SKM-1 (cell line): ENCODE data around the gene NETO1.

ENCODE experiments used
- DNase-seq: peaks from one replicate; lab custom pipeline; 2025; ENCODE audit not compliant: unreplicated experiment; lab: John Stamatoyannopoulos, UW

NETO1 gene

DNA sequence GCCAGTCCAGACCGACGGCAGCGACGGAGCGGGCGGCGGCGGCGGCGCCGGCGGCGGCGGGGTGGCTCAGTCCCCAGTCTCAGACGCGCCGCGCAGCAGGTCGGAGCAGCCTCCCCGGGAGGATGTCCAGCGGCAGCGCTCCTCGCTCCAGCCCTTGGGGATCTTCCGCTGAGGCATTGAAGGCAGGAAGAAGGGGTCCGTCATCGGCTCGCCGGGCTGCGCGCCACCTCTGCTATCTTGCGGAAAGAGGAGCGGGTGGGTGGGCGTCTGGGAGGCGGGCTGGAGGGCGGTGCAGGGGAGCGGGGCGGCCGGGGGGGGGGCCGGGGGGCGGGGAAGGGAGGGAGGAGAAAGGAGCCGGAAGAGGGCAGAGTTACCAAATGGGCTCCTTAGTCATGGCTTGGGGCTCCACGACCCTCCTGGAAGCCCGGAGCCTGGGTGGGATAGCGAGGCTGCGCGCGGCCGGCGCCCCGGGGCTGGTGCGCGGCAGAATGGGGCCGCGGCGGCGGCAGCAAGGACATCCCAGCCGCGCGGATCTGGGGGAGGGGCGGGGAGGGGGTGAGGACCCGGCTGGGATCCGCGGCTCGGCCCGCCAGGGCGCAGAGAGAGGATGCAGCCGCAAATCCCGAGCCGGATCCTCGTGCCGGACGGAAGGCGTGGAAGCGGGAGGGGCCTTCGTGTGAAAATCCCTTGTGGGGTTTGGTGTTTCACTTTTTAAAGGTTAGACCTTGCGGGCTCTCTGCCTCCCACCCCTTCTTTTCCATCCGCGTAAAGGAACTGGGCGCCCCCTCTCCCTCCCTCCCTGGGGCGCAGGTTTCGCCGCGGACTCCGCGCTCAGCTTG lies at the start of gene NETO1:
NETO1 (minus strand) TSS at position 242 of the 839 bp plus-strand sequence. CDS start 696 bp downstream, outside the sequence.
- no peak for DNase-seq

DNA sequence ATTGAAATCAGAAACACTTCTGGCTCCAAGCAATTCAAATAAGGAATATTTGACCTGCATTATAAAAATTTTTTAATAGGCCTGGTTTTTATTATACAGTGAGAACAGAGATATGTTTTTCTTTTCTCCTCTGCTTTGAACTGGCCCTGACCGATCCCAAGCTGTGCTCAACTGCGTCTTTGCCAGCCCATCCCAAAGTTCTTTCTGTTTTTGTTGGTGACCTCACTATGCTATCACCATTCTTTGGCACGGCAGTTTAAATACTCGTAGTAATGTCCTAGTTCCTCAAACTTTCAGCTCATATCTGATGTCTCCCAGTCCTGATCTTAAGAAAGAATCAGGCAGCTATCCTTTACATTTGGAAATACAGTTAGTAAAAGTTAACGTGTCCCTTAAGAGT lies 42.3 kb upstream of the NETO1 start:
- DNase-seq: no peak

GRCh38 chr18:72908181-72908580 lies 40.4 kb upstream of the NETO1 start:
- DNase-seq: no peak

GRCh38 chr18:72903033-72903432 lies 35.2 kb upstream of the NETO1 start:
- DNase-seq: no peak

GRCh38 chr18:72899338-72899737 lies 31.6 kb upstream of the NETO1 start:
- DNase-seq: no peak

DNA sequence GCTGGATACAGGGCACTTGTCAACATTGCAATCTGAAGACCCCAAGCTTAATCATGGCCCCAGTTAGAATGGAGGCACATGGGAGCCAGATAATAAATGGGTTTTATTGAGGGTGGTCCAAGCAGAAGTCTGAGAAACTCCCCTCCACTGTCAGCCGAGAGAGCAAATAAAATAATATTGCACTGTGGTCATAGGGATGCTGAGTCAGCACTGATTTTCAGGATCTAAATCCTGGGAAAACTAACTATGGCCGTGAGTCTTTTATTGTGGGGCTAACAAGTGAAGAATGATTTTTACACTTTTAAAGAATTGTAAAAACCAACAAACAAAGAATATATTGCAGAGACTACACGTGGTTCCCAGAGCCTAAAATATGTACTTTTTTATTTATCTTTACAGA lies 31.1 kb upstream of the NETO1 start:
- no peak for DNase-seq

DNA sequence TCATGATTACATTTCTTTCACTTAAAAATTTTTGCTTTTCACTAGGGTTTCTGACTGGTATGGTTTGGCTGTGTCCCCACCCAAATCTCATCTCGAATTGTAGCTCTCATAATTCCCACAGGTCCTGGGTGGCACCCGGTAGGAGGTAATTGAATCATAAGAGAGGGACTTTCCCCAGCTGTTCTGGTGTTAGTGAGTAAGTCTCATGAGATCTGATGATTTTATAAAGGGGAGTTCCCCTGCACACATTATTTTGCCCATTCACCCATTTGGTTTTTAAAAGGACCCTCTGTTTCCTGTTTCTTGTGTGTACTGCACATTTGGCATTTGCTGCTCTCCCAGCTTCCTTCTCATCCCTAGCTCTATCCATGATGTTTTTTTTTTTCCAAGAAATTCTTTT lies 27.8 kb upstream of the NETO1 start:
- DNase-seq: no peak

GRCh38 chr18:72878561-72878960 lies 10.8 kb upstream of the NETO1 start:
- no peak for DNase-seq

- DNase-seq: no peak
Observed at GRCh38 chr18:72878143-72878542, 10.4 kb upstream of the NETO1 start.

- no peak for DNase-seq
Observed at GRCh38 chr18:72871091-72871490, 3.3 kb upstream of the NETO1 start.

DNA sequence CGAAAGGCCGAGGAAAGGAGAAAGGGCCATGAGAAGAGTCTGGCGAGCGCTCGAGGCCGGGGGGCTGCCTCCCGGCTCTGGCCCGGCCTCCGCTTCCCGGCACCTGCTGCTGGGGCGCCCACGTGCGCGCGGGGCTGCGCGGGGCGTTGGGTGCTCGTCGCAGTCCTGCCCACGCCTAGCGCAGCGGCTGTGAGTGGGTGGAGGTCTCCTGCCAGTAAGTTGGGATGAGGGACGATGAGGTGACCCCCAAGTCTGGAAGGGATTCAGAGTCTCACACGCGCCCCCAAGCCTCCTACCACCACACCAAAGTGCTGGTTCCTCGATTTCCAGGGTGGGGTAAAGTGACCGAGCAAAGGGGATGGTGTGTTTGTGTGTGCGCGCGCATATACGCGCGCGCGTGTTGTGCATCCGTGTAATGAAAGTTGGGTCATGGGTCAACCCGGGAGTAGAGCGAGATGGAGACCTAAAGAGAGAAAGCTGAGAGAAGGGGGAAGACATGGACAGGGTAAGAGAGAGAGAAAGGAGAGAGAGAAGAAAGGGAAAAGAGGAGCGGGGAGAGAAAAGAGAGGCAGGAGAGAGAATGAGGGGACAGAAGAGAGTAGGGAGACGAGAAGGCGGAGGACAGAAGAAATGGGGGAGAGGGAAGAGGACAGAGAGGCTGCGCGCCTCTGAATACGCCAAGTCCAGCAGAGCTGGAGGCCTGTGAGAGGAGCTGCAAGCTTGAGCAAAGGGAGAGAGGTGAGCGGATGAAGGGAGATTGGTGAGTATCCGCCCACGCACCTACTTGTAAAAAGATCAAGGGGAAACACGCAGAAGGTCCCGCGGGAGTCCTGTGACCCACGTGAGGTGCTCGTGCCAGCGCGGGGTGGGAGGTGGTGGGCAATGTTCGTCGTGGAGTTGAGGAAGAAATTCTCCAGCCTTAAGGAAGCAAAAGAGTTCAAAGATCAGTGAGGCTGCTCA lies 1.7 kb upstream of the NETO1 start:
- DNase-seq: no peak

- DNase-seq: no peak
Observed at GRCh38 chr18:72868585-72869225, 918 bp upstream of the NETO1 start.

DNA sequence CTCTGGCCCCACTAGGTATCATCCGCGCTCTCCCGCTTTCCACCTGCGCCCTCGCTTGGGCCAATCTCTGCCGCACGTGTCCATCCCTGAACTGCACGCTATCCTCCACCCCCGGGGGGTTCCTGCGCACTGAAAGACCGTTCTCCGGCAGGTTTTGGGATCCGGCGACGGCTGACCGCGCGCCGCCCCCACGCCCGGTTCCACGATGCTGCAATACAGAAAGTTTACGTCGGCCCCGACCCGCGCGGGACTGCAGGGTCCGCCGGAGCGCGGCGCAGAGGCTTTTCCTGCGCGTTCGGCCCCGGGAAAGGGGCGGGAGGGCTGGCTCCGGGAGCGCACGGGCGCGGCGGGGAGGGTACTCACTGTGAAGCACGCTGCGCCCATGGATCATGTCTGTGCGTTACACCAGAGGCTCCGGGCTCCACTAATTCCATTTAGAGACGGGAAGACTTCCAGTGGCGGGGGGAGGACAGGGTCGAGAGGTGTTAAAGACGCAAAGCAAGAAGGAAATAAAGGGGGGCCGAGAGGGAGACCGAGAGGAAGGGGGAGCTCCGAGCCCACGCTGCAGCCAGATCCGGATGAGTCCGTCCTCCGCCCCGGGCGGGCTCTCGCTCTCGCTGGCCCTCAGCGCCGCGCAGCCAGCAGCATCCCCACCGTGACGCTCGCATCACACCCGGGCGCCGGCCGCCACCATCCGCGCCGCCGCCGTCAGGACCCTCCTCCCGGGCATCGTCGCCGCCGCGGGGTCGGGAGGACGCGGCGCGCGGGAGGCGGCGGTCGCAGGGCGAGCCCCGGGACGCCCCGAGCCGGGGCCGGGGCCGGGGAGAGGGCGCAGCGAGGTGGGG lies 664 bp downstream of the NETO1 start:
- DNase-seq: no peak

DNA sequence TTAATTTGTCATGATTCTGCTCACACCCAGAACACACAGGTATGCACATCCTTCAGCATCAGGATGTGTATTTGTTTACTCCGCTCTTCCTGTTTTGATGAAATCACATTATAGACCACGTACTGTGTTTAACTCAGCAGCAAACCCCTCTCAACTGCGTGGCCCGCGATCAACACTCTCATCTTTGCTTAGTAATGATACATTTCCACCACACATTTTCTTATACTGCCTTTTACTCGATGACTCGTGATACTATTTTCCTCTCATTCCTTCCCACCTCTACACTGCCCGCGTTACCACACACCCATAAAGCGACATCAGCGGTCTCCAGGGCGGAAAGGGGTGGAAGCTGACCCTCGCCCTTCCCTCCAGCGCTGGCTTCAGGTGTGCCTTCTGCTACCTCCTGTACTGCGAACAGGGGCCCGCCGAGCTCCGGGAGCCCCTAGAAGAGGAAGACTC lies 1.3 kb downstream of the NETO1 start:
- no peak for DNase-seq

GRCh38 chr18:72863754-72864153 lies 4.0 kb downstream of the NETO1 start:
- no peak for DNase-seq

DNA sequence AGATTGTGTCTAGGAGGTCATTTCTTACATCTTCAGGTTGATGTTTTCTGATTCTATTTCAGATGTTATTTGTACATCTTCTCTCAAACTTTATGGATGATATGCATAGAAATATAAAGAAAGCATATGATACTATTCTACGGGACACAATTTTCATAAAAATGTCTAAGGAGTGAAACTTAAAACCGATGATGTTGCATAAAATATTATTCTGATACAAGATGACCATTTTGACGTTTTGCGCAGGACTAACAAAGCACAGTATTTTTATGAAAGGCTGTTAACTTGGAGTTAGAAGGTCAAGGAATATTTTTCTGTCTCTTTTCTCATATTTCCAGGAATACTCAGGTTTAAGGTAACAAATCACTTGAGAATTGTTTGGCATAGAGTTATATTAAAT lies 8.7 kb downstream of the NETO1 start:
- DNase-seq: no peak

DNA sequence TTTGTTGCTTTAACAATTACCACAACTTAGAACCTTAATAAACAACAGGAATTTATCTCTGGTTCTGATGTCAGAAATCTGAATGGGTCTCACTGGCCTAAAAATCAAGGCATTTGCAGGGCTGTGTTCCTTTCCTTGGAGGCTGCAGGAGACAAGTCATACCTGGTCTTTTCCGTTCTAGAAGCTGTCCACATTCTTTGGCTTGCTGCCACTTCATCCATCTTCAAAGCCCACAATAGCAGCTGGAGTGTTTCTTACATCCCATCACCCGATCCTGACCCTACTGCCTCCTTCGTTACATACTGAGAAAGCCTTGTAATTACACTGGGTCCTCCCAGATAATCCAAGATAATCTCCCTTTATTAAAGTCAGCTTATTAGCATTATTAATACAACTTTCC lies 18.1 kb downstream of the NETO1 start:
- no peak for DNase-seq

GRCh38 chr18:72848503-72849237 lies 19.1 kb downstream of the NETO1 start:
- no peak for DNase-seq

GRCh38 chr18:72847771-72848170 lies 20.0 kb downstream of the NETO1 start:
- no peak for DNase-seq
